Measurements from ENCODE around the gene ENOX1. TPM values are rescaled to one million over a fixed set of nuclear protein-coding genes. Genes with fewer than 3 reads are reported as not detected.

The ENOX1 gene
- total and polyA plus RNA-seq, 4 donors: 0.33 to 7.7 (median 1.1) TPM

GRCh38 chr13:43376596-43376995 is 410.2 kb downstream of the ENOX1 start:
- WGBS, 2 donors: 94 to 100% methylated on average over 1 of the region's 1 CpG
- TF ChIP-seq CTCF (IDR thresholded peaks at IDR 0.05; ENCODE audit: control extremely low read depth, extremely low read depth): no peak
- Histone ChIP-seq H3K27me3 (ENCODE audit: control insufficient read depth in 3 of 3, insufficient read depth in 3 of 3, low read length in 2 of 3) (no peaks in the 10 kb centered on the region), H3K27ac (ENCODE audit: low read depth in 1 of 2, low read length in 1 of 2) (no peak overlapping the region), H3K4me3 (no peak overlapping the region), H3K4me1 (ENCODE audit: control insufficient read depth in 5 of 5, insufficient read depth in 5 of 5, low read length in 5 of 5) (peaks cover 0 to 4% (median 0%) of the 10 kb centered on the region in 5 donors), H3K36me3 (ENCODE audit: control insufficient read depth in 4 of 4, insufficient read depth in 4 of 4, low read length in 4 of 4) (no peaks in the 10 kb centered on the region), H3K9me3 (ENCODE audit: control insufficient read depth in 4 of 4, insufficient read depth in 3 of 4, low read length in 3 of 4) (no peaks in the 10 kb centered on the region), H3K9ac (ENCODE audit: insufficient read depth in 1 of 2, low read length in 2 of 2) (no peak overlapping the region)
- DNase-seq (no peak), ATAC-seq (ENCODE audit: insufficient read depth, low FRiP score) (no peak)

- no peaks in the 10 kb centered on the region for H3K9me3 ChIP-seq (ENCODE audit: control insufficient read depth in 4 of 4, insufficient read depth in 3 of 4, low read length in 3 of 4)
- peaks cover 0 to 4% (median 0%) of the 10 kb centered on the region in 5 donors for H3K4me1 ChIP-seq (ENCODE audit: control insufficient read depth in 5 of 5, insufficient read depth in 5 of 5, low read length in 5 of 5)
- 77 to 79% methylated on average over 2 of the region's 2 CpGs for WGBS, 2 donors
- no peak overlapping the region for H3K27ac ChIP-seq (ENCODE audit: low read depth in 1 of 2, low read length in 1 of 2)
- no peaks in the 10 kb centered on the region for H3K27me3 ChIP-seq (ENCODE audit: control insufficient read depth in 3 of 3, insufficient read depth in 3 of 3, low read length in 2 of 3)
- ATAC-seq (ENCODE audit: insufficient read depth, low FRiP score) (no peak), DNase-seq (no peak)
- no peak for TF ChIP-seq CTCF (IDR thresholded peaks at IDR 0.05; ENCODE audit: control extremely low read depth, extremely low read depth)
- H3K36me3 ChIP-seq (ENCODE audit: control insufficient read depth in 4 of 4, insufficient read depth in 4 of 4, low read length in 4 of 4): no peaks in the 10 kb centered on the region
- no peak overlapping the region for H3K4me3 ChIP-seq
- no peak overlapping the region for H3K9ac ChIP-seq (ENCODE audit: insufficient read depth in 1 of 2, low read length in 2 of 2)
Measured at GRCh38 chr13:43375797-43376465, 410.8 kb downstream of the ENOX1 start.

GRCh38 chr13:43374621-43375020 is 412.2 kb downstream of the ENOX1 start:
- H3K9me3 ChIP-seq (ENCODE audit: control insufficient read depth in 4 of 4, insufficient read depth in 3 of 4, low read length in 3 of 4): no peaks in the 10 kb centered on the region
- 10 to 38% methylated on average over 1 of the region's 1 CpG for WGBS, 2 donors
- TF ChIP-seq CTCF (IDR thresholded peaks at IDR 0.05; ENCODE audit: control extremely low read depth, extremely low read depth): no peak
- DNase-seq (peak in 1 of 3 donors; percentile 46), ATAC-seq (ENCODE audit: insufficient read depth, low FRiP score) (peak; percentile 27)
- peaks cover 0 to 4% (median 0%) of the 10 kb centered on the region in 5 donors for H3K4me1 ChIP-seq (ENCODE audit: control insufficient read depth in 5 of 5, insufficient read depth in 5 of 5, low read length in 5 of 5)
- no peak overlapping the region for H3K27ac ChIP-seq (ENCODE audit: low read depth in 1 of 2, low read length in 1 of 2)
- H3K9ac ChIP-seq (ENCODE audit: insufficient read depth in 1 of 2, low read length in 2 of 2): no peak overlapping the region
- H3K4me3 ChIP-seq: no peak overlapping the region
- no peaks in the 10 kb centered on the region for H3K36me3 ChIP-seq (ENCODE audit: control insufficient read depth in 4 of 4, insufficient read depth in 4 of 4, low read length in 4 of 4)
- no peaks in the 10 kb centered on the region for H3K27me3 ChIP-seq (ENCODE audit: control insufficient read depth in 3 of 3, insufficient read depth in 3 of 3, low read length in 2 of 3)

GRCh38 chr13:43373400-43373799 is 413.4 kb downstream of the ENOX1 start:
- Histone ChIP-seq H3K4me1 (ENCODE audit: control insufficient read depth in 5 of 5, insufficient read depth in 5 of 5, low read length in 5 of 5) (peaks cover 0 to 4% (median 2%) of the 10 kb centered on the region in 5 donors), H3K4me3 (no peak overlapping the region), H3K27ac (ENCODE audit: low read depth in 1 of 2, low read length in 1 of 2) (no peak overlapping the region), H3K36me3 (ENCODE audit: control insufficient read depth in 4 of 4, insufficient read depth in 4 of 4, low read length in 4 of 4) (no peaks in the 10 kb centered on the region), H3K9ac (ENCODE audit: insufficient read depth in 1 of 2, low read length in 2 of 2) (no peak overlapping the region), H3K9me3 (ENCODE audit: control insufficient read depth in 4 of 4, insufficient read depth in 3 of 4, low read length in 3 of 4) (no peaks in the 10 kb centered on the region), H3K27me3 (ENCODE audit: control insufficient read depth in 3 of 3, insufficient read depth in 3 of 3, low read length in 2 of 3) (no peaks in the 10 kb centered on the region)
- 78 to 84% methylated on average over 4 of the region's 4 CpGs for WGBS, 2 donors
- DNase-seq (no peak), ATAC-seq (ENCODE audit: insufficient read depth, low FRiP score) (no peak)
- TF ChIP-seq CTCF (IDR thresholded peaks at IDR 0.05; ENCODE audit: control extremely low read depth, extremely low read depth): no peak
